Astrocyte of the spinal cord (primary cell): ENCODE measurements around the gene IMMT.

Experiments used
- DNase-seq: peaks from one replicate; pipeline ENCODE4 v3.0.0; 2011; ENCODE audit warnings: low read depth, low spot score
- H3K4me3 ChIP-seq: 2 replicates; pipeline ENCODE4 v1.5.1; 2011; ENCODE audit warnings: low read depth, mild to moderate bottlenecking, low read length, moderate library complexity
- in situ Hi-C: cut with HindIII; loops from 2 replicates; pipeline ENCODE4 v1.10.0; 2017; ENCODE audit warnings: low sequenced_read_pairs
- TF ChIP-seq, protein P1 (sequence below): IDR thresholded peaks from 2 replicates; pipeline ENCODE4 v1.5.1; 2012; ENCODE audit warnings: low read depth, mild to moderate bottlenecking, low read length, inconsistent platforms

IMMT gene

DNA sequence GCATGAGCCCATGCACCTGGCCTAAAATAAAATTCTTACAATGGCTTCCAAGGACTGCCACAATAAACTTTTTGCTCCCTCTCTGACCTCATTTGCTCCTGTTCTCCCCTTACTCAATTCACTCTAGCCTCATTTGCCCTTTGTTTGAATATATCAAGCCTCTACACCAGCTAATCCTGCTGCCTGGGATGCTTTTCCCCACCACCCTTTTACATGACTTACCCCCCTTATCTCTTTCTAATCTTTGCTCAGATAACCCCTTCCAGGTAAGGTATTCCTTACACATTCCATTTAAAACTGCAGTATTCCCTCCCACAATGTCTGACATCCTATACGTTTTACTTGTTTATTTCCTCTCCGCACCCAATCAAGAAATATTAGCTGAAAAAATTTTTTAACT is 22.7 kb downstream of the IMMT start:
- TF ChIP-seq, protein P1, sequence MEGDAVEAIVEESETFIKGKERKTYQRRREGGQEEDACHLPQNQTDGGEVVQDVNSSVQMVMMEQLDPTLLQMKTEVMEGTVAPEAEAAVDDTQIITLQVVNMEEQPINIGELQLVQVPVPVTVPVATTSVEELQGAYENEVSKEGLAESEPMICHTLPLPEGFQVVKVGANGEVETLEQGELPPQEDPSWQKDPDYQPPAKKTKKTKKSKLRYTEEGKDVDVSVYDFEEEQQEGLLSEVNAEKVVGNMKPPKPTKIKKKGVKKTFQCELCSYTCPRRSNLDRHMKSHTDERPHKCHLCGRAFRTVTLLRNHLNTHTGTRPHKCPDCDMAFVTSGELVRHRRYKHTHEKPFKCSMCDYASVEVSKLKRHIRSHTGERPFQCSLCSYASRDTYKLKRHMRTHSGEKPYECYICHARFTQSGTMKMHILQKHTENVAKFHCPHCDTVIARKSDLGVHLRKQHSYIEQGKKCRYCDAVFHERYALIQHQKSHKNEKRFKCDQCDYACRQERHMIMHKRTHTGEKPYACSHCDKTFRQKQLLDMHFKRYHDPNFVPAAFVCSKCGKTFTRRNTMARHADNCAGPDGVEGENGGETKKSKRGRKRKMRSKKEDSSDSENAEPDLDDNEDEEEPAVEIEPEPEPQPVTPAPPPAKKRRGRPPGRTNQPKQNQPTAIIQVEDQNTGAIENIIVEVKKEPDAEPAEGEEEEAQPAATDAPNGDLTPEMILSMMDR: no peak

DNA sequence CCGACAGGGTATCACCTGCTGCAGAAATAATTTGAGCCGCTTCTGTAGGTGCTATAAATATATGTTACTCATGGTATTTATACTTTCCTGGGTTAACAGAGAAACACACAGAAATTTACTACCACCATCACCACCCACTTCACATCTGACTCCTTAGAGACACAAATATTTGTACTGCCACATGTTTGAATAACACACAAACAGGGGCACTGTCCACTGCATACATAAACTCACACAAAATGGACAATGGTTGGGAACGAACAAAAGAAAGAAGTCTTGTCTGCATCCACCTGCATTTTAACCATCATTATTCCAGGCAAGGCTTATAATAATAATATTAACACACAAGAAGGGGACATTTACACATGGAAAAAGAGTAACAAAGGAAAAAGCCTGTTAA is 24.0 kb downstream of the IMMT start:
- TF ChIP-seq, protein P1: no peak
- no peak for DNase-seq
- in situ Hi-C loops: no loop called here
- H3K4me3 ChIP-seq: no peak overlapping the region

More for the DNA sequence above, 22.7 kb downstream of the IMMT start:
- in situ Hi-C loops: no loop called here
- H3K4me3 ChIP-seq: no peak overlapping the region
- DNase-seq: no peak

DNA sequence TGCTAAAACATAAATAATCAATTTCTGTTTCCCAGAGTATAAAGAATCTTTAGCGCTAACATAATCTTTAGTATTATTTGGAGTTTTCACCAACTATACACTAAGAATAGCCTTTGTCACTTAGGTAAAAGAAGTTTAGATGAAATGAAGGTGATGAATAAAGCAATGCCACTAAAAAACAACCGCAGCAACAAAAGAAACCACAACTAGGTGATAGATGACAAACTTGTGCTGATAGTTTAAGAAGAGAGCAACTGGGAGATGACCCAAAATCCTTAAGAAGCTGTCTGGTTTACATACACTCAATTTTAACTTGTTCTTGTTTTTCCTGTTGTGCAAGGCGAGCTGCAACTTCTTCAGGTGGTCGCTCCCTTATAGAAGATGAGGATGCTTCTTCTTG is 24.8 kb downstream of the IMMT start:
- no peak for DNase-seq
- TF ChIP-seq, protein P1: no peak
- in situ Hi-C loops: no loop called here
- H3K4me3 ChIP-seq: no peak overlapping the region

DNA sequence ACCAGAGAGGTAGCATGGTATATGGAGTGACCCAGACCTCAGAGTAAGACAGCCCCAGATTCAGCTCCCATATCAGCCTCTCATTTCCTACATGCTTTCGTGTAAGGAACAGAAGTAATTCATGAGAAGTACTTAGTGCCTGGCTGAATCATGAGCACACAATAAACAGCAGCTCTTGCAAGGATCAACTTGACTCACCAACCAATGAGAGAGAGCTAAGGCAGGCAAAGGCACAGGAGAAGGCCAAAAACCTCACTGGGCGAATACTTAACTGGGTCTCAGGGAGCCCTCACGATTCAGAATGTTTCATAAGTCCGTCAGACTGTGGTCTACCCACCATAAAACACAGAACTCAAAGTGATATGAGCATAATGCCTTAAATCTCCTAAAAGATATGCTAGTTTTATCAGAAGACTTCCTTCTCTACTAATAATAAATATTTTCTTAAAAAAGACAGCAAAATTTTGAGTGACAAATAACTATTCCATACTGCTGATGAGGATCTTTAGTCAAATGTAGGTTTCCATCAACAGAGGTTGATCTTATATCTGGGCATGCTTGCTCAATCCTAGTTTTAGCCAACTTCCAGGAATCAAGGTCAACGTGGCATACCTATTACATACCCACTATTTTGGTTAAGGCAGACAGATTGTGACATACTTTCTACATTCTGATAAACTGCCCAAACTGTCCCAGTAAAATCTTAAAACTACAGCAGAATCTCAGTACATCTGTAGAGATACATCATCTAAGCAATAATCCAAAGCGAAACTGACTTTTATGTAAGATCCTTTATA is 34.9 kb downstream of the IMMT start:
- in situ Hi-C loops: no loop called here
- no peak for DNase-seq
- TF ChIP-seq, protein P1: no peak
- H3K4me3 ChIP-seq: no peak overlapping the region

DNA sequence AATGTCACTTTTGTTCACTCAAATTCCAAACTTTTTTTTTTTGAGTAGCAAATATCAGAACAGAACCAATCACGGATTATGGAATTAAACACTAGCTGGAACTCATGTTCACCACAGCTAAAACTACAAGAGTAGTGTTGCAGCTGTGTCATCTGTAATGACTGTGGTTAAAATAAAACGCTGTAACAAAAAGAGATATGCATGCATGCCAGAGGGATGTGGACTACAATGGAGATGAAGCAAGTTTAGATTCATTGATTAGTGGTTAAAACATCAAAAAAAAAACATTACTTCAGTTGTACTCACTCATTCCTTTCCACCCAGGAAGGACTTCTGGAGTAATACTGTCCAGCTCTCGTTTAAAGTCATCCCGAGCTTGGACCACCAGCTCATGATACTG is 37.0 kb downstream of the IMMT start:
- DNase-seq: no peak
- in situ Hi-C loops: no loop called here

DNA sequence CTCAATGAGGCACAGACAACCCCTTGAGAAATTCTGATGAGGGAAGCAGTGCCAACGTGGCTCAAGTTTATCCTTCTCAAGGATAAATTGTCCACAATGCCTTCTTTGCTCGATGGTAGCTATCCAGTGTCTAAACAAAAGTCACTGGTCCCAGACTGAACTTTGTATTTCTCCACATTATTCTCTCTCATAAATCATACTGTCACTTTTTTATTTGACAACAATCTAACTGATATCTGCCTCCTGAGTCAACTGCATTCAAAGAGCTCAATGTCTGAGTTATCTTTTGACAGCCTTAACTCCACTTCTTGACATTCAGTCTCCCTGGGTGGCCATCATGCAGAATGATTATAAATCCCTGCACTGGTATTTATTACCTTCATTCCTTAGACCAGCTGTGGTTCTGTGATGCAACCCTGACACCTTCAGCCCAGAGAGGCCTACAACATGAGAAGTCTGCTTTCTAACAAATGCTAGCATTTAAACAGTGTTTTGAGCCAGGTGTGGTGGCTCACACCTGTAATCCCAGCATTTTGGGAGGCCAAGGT is 38.2 kb downstream of the IMMT start:
- DNase-seq: no peak
- TF ChIP-seq, protein P1: no peak
- in situ Hi-C loops: no loop called here
- no peak overlapping the region for H3K4me3 ChIP-seq

More for the DNA sequence above, 37.0 kb downstream of the IMMT start:
- H3K4me3 ChIP-seq: no peak overlapping the region
- TF ChIP-seq, protein P1: no peak
